GM12801 (cell line): ENCODE measurements around the gene SVBP.

Source experiments
- TF ChIP-seq, protein P1 (sequence below): IDR thresholded peaks from one replicate; pipeline ENCODE4 v1.5.1; 2011; ENCODE audit warnings: control low read depth; ENCODE audit not compliant: insufficient read length; ENCODE audit errors: extremely low read depth

The SVBP gene

DNA sequence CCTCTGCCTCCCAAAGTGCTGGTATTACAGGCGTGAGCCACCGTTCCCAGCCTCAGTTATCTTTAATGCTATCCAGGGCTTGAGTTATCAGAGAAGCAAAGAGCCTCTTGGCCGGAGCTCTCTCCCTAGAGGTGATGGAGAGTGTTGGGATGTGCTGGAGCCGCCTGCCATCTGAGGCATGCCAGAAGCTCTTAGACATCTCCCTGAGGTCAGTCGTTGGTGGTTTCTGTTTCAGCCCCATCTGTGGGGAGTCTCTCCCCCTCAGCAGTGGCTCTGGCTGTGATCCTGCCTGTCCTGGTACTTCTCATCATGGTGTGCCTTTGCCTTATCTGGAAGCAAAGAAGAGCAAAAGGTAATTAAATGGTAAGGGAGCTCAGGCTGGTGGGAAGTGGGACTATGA, 17.6 kb upstream of the SVBP start:
- TF ChIP-seq, protein P1, sequence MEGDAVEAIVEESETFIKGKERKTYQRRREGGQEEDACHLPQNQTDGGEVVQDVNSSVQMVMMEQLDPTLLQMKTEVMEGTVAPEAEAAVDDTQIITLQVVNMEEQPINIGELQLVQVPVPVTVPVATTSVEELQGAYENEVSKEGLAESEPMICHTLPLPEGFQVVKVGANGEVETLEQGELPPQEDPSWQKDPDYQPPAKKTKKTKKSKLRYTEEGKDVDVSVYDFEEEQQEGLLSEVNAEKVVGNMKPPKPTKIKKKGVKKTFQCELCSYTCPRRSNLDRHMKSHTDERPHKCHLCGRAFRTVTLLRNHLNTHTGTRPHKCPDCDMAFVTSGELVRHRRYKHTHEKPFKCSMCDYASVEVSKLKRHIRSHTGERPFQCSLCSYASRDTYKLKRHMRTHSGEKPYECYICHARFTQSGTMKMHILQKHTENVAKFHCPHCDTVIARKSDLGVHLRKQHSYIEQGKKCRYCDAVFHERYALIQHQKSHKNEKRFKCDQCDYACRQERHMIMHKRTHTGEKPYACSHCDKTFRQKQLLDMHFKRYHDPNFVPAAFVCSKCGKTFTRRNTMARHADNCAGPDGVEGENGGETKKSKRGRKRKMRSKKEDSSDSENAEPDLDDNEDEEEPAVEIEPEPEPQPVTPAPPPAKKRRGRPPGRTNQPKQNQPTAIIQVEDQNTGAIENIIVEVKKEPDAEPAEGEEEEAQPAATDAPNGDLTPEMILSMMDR: no peak

DNA sequence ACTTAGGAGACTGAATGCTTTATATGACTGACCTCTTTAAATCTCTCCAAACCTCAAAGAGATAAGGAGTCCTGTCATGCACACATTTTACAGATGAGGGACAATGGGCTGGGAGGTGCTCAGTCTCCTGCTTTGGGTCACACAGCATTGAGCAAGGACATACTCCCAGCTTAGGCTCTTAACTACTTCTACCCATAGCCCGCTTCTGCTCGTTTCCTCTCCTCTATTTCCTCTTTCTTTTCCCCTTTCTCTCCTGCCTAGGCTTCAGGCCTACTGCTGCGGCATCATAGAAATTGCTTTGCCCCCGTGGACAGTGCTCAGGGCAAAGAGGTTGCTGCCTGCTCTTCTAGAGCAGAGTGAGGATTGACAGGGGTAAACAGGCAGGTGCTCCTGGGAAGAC, 16.8 kb upstream of the SVBP start:
- TF ChIP-seq, protein P1: no peak

DNA sequence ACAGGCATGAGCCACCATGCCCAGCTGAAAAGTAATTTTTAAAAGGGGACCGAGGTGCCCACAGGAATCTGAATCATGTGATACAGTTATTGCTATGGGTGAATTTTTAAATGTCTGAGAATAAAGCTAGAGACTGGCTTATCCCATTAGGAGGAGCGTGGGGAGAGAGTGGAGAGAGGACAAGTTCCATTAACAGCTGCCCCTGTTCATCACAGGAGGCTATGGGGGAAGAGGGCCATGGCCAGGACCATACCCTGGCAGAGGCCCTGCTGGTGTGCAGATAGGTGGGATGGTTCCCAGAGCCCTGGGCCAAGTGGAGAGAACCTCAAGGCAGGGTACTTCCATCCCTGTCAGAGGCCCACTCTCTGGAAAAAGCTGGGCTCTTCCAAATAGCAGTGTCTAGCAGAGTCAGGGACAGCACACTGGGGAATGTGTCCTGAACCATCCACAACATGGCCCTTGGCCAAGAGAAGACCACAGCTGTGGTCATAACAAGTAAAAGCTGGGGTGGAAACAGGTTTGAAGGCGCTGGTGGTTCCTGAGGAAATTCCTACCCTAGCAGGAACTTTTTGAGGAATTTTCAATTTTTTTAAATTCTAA, 15.5 kb upstream of the SVBP start:
- TF ChIP-seq, protein P1: no peak

DNA sequence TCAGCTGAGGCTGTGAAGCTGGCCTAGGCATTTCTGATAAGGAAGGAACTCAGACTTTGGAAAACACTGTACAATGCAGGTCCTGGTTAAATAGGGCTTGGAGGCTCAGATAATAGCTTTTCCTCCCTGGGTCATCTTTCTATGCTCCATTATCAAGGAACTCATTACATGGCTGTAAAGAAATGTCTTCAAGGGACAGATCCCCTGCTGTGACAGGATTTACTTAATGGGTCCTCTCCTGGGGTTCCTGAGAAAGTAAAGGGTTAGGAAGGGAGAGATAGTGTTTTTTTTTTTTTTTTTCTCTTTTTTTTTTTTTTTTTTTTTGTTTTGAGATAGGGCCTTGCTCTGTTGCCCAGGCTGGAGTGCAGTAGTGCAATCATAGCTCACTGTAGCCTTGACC, 14.1 kb upstream of the SVBP start:
- TF ChIP-seq, protein P1: no peak

DNA sequence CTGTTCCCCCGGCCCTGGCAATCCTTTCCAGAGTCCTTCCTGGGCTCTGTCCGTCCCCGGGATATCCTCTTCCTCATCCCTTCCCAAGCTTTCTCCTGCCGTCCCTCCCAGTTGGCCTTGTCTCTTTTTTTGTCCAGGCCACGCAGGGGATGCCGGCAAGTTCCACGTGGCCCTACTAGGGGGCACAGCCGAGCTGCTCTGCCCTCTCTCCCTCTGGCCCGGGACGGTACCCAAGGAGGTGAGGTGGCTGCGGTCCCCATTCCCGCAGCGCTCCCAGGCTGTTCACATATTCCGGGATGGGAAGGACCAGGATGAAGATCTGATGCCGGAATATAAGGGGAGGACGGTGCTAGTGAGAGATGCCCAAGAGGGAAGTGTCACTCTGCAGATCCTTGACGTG, 13.4 kb upstream of the SVBP start:
- TF ChIP-seq, protein P1: no peak

DNA sequence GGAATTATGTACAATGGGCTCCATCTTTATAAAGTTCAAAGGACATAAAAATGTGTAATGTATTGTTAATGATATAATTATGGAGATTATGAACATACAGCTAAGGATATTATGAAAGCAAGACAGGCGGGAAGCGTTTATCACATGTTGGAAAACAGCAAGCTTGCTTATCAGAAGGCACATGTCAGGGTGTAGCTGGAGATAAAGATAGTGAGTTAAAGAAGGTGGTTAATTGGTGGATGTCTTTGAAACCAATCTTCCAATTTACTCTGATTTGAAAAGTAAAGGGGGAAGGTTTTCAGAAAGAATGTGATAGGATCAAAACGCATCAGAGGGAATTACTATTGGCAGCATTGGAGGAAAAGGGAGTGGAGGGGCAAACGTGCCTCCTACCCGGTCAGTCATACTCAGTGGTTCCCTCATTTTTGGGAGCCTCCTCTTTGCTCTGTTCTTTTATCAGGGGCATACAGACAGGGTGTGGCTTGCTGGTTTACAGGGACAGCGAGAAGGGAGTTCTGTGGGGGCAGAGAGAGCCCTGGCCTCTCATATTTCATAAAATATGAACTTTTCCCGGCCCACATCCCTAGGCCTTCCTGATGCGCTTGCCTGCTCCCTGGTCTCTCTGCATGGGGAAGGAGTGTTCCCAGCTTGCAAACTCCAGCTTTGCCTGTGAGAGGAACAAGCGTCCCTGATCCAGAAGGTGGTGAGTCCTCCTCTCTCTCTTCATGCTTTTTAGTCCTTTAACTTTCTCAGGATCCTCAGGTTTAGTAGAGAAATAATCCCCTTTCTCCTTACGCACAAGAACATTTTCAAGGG, 8.0 kb upstream of the SVBP start:
- TF ChIP-seq, protein P1: no peak

DNA sequence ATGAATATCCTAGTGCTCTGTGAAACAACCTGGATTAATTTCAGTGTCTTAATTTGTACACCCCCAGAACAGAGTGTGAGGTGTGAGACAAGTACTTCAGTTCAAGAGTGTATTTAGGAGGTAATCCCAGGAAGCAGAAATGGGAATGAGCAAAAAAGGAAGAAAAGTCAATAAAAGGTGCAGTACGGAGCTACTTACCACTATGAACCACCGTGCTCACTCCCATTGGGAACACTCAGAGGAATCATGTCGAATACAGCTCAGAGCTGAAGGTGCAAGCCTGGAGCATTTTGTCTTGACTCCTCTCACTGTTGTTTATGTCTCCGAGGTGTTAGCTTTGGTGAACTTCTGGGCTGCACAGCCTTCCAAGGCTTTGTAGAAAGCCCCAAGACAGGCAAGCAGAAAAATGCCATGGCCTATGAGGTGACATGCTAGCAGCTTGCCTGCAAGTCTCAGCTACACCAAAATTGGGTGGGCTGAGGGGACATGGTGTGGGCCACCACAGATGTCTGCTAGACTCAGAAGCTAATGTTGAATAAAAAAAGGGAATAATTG, 7.4 kb upstream of the SVBP start:
- TF ChIP-seq, protein P1: no peak
